Kidney (tissue), 14 donors: ENCODE measurements around the gene FECH. TPM values are rescaled to one million over a fixed set of nuclear protein-coding genes. Genes with fewer than 3 reads are reported as not detected.

Source experiments
- DNase-seq, 5 donors: peaks; one replicate each; pipeline ENCODE4 v3.0.0-alpha.2; 2013 to 2020
- FAIRE-seq: peaks from 2 replicates; lab custom pipeline; 2012; peaks lifted over from hg19 to GRCh38; lab: Jason Lieb, UNC
- H3K27ac ChIP-seq, 2 donors: one replicate each; pipeline ENCODE4 v1.7.0; 2013; ENCODE audit warnings: low read depth in 2 of 2, low read length in 2 of 2, inconsistent platforms in 1 of 2
- H3K27me3 ChIP-seq: one replicate; pipeline ENCODE4 v1.7.1; 2013; ENCODE audit warnings: low read length, inconsistent platforms; ENCODE audit not compliant: control insufficient read depth, insufficient read depth
- H3K36me3 ChIP-seq, 3 donors: one replicate each; pipeline versions ENCODE4 v1.7.0 to v1.7.1; 2013; ENCODE audit warnings: low read length in 3 of 3, control low read depth in 1 of 3, inconsistent platforms in 1 of 3; ENCODE audit not compliant: insufficient read depth in 3 of 3, control insufficient read depth in 2 of 3
- H3K4me1 ChIP-seq, 3 donors: one replicate each; pipeline versions ENCODE4 v1.7.0 to v1.7.1; 2013; ENCODE audit warnings: low read length in 3 of 3, inconsistent platforms in 1 of 3, low read depth in 1 of 3; ENCODE audit not compliant: control insufficient read depth in 2 of 3, insufficient read depth in 2 of 3
- H3K4me3 ChIP-seq, 3 donors: one replicate each; pipeline versions ENCODE4 v1.7.0 to v1.8.1; 2013; ENCODE audit warnings: low read length in 3 of 3, control low read depth in 1 of 3, inconsistent platforms in 1 of 3
- H3K9ac ChIP-seq, 3 donors: one replicate each; pipeline versions ENCODE4 v1.7.0 to v1.7.1; 2013; ENCODE audit warnings: low read length in 3 of 3, control low read depth in 1 of 3, inconsistent platforms in 1 of 3
- H3K9me3 ChIP-seq, 3 donors: one replicate each; pipeline versions ENCODE4 v1.7.0 to v1.7.1; 2013; ENCODE audit warnings: low read length in 3 of 3, control low read depth in 1 of 3, inconsistent platforms in 1 of 3; ENCODE audit not compliant: control insufficient read depth in 2 of 3, insufficient read depth in 1 of 3
- intact Hi-C: fragments of 100-400 bp; cut with DNase I; formaldehyde crosslinking; loops from one replicate; pipeline ENCODE4 v1.11.1; 2022
- polyA plus RNA-seq: library from polyadenylated mRNA; stranded (reverse); fragments of 350-450 nt; fragmentation: Illumina TruSeq; extraction: RNeasy Lipid Tissue Mini Kit (QIAGEN cat#74804); gene quantifications from one replicate; pipeline ENCODE4 v1.2.3, GENCODE V29; 2014; ENCODE audit warnings: low read depth, low replicate concordance; ENCODE audit not compliant: insufficient read depth
- total RNA-seq: library from RNA; stranded (reverse); fragmentation: NEBNext Ultra II Directional; extraction: Animal tissue kit (Norgen Biotek cat#: 25700); gene quantifications from one replicate; pipeline ENCODE4 v1.2.1, GENCODE V29; 2021
- TF ChIP-seq, protein P1 (sequence below): IDR thresholded peaks from 3 replicates; pipeline ENCODE4 v1.5.1; 2012; ENCODE audit warnings: mild to moderate bottlenecking, moderate library complexity, borderline replicate concordance; ENCODE audit not compliant: insufficient read depth; ENCODE audit errors: extremely low read depth
- donor health status: control.
- donor health status: control.
- donor health status: control.
- donor health status: control.
- donor health status: control.
- donor health status: DM: yes; HTN: yes; CAD: no.
- donor health status: Normal renal cell carcinoma (clear cell type).

The FECH gene
- total and polyA plus RNA-seq, 2 donors from 2014 or later, result 32.5 to 36.9 TPM

DNA sequence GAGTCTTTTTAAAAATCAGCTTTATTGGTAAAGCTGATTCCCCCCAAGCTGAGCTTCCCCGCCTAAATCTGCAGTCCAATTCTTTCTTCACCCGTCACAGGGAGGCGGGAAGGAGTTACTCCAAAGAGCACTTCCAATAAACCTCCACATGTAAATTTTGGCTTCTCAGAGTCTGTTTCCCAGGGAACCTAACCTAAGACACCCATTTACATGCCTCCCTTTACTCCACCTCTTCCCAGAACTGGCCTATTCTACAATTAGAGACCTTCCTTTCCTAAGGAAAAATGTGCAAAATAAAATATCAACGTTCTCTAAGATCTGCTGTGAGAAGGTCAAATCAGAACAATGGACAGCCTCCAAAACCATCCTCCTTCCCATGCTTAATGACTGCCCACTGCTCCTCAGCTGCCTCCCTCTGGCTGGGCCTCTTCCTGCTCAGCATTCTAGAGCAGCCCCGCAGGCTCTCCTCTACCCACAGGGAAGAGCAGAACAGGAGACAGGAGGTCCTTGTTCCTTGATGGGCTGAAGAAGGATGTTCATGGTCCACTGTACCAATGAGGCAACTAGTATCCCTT, 87.7 kb downstream of the FECH start:
- Histone ChIP-seq H3K36me3 (no peaks in the 10 kb centered on the region), H3K27ac (no peak overlapping the region), H3K9me3 (no peaks in the 10 kb centered on the region), H3K4me1 (no peaks in the 10 kb centered on the region), H3K9ac (no peak overlapping the region), H3K27me3 (no peaks in the 10 kb centered on the region), H3K4me3 (no peak overlapping the region)
- intact Hi-C loops, result no loop called here
- FAIRE-seq, result no peak
- DNase-seq, result no peak
- TF ChIP-seq, protein P1, sequence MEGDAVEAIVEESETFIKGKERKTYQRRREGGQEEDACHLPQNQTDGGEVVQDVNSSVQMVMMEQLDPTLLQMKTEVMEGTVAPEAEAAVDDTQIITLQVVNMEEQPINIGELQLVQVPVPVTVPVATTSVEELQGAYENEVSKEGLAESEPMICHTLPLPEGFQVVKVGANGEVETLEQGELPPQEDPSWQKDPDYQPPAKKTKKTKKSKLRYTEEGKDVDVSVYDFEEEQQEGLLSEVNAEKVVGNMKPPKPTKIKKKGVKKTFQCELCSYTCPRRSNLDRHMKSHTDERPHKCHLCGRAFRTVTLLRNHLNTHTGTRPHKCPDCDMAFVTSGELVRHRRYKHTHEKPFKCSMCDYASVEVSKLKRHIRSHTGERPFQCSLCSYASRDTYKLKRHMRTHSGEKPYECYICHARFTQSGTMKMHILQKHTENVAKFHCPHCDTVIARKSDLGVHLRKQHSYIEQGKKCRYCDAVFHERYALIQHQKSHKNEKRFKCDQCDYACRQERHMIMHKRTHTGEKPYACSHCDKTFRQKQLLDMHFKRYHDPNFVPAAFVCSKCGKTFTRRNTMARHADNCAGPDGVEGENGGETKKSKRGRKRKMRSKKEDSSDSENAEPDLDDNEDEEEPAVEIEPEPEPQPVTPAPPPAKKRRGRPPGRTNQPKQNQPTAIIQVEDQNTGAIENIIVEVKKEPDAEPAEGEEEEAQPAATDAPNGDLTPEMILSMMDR, result no peak

Other genes starting within 250 kb of the FECH start
- gene ST8SIA3, start 234.1 kb downstream of the FECH start, total RNA-seq, result not detected
- not detected for gene ST8SIA3, start 234.1 kb downstream of the FECH start, polyA plus RNA-seq
- gene ONECUT2, start 151.3 kb downstream of the FECH start, total RNA-seq, result 0.22 TPM
- gene ONECUT2, start 151.3 kb downstream of the FECH start, polyA plus RNA-seq, result 0.02 TPM
- 135 TPM for gene NARS1, start 35.1 kb upstream of the FECH start, total RNA-seq
- gene NARS1, start 35.1 kb upstream of the FECH start, polyA plus RNA-seq, result 109 TPM
- gene ATP8B1, start 216.6 kb upstream of the FECH start, total RNA-seq, result 40.8 TPM
- 5.2 TPM for gene ATP8B1, start 216.6 kb upstream of the FECH start, polyA plus RNA-seq